Measurements from ENCODE around the gene S1PR3.

DNA sequence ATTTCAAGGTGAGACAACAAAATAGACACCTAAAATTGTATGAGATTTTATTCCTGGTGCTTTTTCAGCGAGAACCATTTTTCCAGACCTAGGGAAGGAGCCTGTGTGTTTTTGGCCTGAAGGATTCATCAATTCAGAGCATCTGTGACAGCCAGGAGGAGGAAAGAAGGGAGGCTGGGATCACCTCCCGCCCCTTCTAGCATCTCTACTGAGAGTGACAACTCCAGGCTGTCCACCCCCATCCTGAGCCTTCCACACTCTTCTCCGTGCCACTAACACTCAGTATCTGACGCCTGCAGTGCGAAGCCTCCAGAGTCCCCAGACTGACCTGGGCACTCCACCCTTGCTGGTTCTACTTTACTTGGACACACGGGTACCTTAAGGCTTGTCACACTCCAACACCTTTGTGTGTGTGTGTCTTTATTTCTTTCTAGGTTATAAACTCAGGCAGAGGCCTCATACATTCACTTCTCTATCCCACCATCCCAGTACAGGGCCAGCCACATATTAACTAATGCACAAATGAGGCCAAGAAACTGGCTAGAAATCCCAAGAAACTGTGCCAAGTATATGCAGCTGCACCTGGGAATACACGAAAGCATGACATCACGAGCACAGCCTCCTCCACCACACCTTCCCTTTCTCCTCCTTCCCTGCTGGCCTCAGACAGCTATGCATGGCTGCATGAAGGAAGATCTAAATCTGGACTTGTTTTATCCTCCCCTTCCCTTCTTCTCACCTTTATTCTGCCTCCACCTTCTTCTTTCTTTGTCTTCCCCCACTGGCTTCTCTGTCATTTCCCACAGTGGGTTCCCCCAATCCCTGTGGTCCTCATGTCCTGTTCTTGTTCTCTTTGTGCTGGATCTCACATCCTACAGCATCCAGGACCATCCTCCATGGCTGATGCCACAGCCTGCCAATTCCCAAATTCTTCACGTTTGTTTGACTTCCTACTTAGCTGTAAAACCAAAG is 16.0 kb downstream of the S1PR3 start:
- TF ChIP-seq CTCF (IDR thresholded peaks at IDR 0.05): no peak
- no peak for TF ChIP-seq POLR2AphosphoS5 (IDR thresholded peaks at IDR 0.05)
- no peak for TF ChIP-seq EP300 (IDR thresholded peaks at IDR 0.05; ENCODE audit: low read depth)
